Raji (cell line): ENCODE data around the gene FRK.

Experiments used
- POLR2A ChIP-seq: IDR thresholded peaks from 2 replicates; pipeline ENCODE4 v1.6.1; 2011; ENCODE audit warnings: low read depth, low read length, control low read depth; ENCODE audit not compliant: insufficient read depth

Gene FRK

DNA sequence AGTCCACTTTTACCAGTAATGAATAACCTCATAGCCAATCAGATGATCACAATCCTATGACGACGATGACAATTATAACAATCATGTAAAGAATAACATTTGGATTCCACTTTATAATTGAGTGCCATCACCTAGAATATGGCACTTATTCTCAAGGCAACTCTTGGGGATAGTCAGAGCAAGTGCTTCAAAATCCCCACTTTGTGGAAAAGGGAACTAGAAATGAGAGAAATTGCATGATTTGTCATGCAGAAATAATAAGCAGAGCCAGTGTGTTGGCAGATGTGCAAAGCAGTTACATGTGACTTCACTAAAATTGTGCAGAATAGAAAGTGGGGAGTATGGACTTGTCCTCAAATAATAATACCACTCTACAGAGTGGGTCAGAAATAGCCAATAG is 41.3 kb downstream of the FRK start:
- no peak for TF ChIP-seq POLR2A

- no peak for TF ChIP-seq POLR2A
Measured at GRCh38 chr6:116018976-116019375, 41.7 kb downstream of the FRK start.

DNA sequence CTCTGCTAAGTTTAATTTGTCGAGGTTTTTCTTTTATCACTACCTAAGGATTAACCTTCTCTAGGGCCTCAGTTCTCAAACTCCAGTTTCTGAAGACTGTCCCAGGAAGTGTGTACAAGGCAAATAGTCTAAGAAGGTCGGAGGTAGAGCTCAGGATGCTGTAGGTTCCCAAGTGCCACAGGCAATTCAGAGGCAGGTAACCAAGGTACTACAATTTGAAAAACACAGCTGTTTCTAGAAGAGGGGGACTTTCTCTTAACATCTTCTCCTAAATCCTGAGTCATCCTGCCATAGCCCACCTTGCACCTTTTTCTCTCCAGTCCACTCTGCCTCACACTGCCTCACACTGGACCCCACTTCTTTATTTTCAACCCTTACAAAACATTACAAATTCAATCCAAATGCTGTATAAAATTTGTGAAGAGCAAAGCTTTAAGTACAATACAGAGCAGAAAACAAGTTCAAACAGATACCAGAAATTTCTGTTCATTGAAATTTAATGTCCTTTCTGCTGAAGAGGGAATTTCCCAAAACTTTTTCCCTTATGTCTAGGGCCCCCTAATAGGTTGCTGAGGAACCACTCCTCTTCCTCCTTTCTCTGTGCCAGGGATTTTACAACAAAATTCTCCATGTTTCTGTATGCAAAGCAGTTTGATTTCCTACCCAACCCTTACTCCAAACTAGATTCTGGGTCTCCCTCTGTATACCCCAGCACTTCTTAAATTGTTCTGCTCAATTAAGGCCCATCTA is 43.0 kb downstream of the FRK start:
- no peak for TF ChIP-seq POLR2A

GRCh38 chr6:116016846-116017545 is 43.7 kb downstream of the FRK start:
- no peak for TF ChIP-seq POLR2A

GRCh38 chr6:116015983-116016382 is 44.7 kb downstream of the FRK start:
- no peak for TF ChIP-seq POLR2A

DNA sequence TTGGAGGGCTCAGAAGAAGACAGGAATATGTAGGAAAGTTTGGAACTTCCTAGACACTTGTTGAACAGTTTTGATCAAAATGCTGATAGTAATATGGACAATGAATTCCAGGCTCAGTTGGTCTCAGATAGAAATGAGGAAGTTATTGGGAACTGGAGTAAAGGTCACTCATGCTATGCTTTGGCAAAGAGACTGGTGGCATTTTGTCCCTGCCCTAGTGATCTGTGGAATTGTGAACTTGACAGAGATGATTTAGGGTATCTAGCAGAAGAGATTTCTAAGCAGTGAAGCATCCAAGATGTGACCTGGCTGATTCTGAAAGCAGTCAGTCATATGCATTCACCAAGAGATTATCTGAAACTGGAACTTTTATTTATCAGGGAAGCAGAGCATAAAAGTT is 45.1 kb downstream of the FRK start:
- TF ChIP-seq POLR2A: no peak

GRCh38 chr6:116012951-116013350 is 47.7 kb downstream of the FRK start:
- TF ChIP-seq POLR2A: no peak

DNA sequence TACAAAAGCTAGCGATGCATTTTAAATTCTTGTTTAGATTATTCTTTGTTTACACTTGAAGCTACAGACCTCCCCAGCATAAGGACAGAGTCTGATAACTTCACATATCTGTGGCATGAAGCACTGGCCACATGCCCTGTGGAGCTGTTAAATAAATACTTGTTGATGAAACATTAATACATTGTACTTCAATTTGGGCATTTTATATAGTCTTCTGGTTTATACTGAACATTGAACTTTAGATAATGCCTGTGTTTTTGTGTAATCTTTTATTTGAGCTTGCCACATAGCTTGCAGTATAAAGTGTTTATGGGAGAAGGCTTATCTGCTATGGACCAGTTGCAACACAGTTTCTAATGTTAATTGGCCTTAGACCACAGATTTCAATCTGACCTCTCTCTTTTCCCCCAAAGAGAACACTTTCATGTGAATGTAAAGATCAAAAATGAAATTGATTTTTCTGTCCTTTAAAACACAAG is 48.2 kb downstream of the FRK start:
- no peak for TF ChIP-seq POLR2A

DNA sequence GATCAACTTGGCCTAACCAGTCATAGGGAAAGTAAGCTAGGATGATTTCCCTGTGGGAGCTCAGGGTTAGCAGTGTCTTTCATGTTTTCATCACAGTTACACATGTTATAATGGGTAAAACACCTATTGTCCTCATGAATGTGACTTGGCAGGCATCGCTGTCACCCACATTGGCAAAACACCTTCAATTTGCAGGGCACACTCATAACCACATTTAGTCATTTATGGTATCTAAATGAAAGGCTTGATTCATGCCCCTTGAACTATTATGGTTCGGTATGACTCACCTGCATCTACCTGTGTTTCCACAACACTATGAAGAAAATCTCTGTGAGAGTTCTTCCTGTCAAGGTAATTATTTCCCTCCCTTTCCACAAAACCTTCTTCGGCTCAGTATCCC is 49.2 kb downstream of the FRK start:
- no peak for TF ChIP-seq POLR2A

DNA sequence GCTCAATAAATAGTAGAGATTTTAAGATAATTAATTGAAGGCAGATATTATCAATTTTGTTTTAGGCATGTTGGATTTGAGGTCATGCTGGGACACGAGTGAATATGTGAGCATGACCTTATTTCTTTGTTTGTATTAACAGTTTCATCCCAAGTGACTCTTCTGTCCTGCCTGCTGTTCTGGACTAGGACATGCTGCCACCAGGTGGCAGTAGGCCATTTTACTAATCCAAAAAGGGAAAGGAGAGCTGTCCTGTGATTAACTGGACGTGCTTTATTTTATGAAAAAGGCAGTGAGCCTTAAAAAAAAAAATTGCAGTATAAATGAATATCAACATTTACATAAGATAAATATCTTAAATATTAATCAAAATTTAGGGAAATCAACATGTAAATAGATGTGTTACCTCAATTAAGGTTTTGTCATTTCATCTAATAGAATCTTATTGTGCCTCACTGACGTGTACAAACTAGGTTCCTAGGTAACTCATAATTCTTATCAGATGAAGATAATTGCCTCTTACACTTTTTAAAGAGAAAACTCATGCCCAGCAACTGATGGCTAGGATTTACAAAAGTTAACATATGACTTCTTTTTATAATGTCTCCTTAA is 49.8 kb downstream of the FRK start:
- TF ChIP-seq POLR2A: no peak

DNA sequence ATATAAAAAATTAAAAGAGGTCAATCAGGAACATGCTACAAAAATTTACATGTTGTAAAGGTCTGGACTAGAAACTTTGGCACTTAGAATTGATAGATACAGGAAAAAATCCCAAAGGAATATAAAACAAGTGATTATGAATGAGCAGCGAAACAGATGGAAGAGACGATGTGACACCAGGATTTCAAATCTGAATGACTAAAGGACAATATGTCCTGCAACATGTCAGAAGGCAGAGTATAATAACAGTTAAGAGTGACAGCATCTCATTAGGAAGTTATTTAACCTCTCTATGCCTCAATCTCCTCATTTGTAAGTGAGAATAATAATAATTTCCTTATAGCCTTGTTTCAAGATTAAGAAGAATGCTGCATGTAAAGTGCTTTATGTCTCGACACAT is 50.3 kb downstream of the FRK start:
- no peak for TF ChIP-seq POLR2A

GRCh38 chr6:116008470-116009243 is 52.0 kb downstream of the FRK start:
- TF ChIP-seq POLR2A: no peak

DNA sequence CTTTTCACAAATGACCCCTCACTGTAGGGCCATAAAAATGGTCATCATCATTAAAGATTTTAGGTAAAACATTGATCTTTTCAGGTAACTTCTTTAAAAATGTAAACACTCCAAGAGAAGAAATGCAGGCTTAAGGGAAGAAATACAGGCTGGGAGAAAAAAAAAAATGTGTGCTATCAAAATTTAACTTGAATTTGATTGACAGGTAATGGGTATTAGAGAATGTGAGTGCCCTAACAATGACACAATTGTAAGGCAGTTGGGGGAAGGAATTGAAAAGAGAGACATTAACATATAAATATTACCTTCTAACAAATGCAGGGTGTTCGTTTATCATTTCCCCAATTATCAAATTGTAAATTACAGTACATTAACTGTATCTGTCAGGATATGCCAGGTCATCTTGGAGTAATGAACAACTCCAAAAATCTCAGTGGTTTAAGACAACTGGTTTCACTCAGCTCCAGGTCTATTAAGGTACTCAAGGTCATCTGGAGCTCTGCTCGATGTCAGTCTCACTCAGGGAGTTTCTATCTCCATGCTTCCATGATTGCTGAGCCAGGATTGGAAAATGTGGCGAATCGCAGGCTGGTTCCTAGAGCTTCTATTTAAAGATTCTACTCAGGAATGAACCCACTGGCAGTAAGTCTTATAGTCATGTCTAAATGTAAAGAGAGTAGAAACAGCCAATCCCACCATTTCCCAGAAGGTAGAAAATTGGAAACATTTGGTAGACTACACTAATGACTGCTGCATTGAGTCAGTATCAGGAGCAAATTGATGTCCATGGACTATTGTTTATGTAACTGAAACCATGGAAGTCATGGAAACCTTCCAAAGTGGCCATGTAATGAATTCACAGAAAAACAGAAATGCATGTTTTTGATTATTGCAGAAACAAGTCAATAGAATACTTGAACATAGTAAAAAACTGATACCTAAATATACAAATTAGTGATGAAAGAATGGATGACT is 55.6 kb downstream of the FRK start:
- TF ChIP-seq POLR2A: no peak

DNA sequence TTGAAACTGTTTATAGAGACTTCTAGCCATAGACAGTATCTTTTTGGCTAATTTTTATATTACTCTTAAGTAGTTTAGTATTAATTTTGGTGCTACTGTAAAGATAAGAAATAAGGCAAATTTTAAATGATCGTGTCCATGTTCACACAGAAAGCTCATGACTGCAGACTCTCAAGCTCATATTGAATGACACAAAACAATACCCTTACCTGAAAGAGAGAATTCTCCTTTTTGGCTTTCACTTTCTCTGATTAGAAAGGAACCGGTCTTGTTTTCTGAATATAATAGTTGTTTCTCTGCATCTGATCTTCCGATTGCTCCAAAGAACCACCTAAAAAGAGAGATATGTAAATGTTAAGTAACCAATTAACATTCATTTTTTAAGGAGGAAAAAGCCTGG is 57.0 kb downstream of the FRK start:
- TF ChIP-seq POLR2A: no peak

DNA sequence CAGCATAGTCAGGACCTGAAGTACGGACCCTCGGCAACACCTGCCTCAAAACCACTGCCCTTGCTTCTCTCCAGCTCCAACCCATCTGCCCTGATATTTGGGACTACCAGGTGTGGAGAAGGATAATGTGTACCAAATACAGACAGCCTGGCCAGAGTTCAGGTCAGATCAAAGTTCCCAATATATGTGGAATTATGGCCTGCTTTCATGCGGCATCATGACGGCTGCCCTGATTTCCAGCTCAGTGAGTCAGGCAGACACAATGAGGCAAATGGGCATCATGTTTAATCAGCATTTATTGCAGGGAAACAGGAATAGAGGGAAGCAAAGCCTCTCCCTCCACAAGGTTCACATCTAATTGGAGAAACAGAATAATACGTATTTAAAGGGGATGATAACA is 57.9 kb downstream of the FRK start:
- TF ChIP-seq POLR2A: no peak

DNA sequence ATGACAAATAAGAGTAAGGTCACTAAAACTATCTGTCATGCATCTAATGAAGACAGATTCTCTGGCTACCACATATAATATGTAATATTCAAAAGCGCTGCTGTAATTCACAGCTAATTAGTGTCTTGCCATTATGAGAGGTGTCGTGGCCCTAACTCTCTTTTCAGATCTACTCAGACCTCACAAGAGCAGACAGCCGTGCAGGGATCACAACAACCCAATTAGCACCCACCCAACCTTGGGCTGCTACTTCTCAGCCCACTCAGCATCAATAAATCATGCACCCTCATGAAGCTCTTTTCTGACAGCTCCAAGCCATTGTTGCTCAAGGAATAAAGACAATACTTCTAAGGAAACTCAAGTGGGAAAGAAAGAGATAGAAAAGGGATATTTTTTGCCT is 61.5 kb downstream of the FRK start:
- TF ChIP-seq POLR2A: no peak
